Keratinocyte (primary cell): Measurements from ENCODE around the gene HBD. TPM values are rescaled to one million over a fixed set of nuclear protein-coding genes. Genes with fewer than 3 reads are reported as not detected.
"Not testable (repeated sequence)": the region's sequence is repeated elsewhere in the genome, so short reads cannot be mapped to it uniquely, and the experiment has no call there.

Source experiments
- DNase-seq: peaks from one replicate; pipeline ENCODE4 v3.0.0-alpha.2; 2011; ENCODE audit warnings: low read depth, missing footprints, low spot score
- FAIRE-seq: peaks from 2 replicates; lab custom pipeline; 2011; peaks lifted over from hg19 to GRCh38; lab: Jason Lieb, UNC
- H2AFZ ChIP-seq: 2 replicates; pipeline ENCODE4 v1.6.0; 2012; ENCODE audit warnings: low read length, control low read depth, inconsistent platforms; ENCODE audit not compliant: control insufficient read depth
- H3K27ac ChIP-seq: 2 replicates; pipeline ENCODE4 v1.5.1; 2011; ENCODE audit warnings: low read length; ENCODE audit not compliant: control insufficient read depth, insufficient read depth
- H3K27me3 ChIP-seq: 3 replicates; pipeline ENCODE4 v1.6.0; 2011; ENCODE audit warnings: low read length; ENCODE audit not compliant: control insufficient read depth, insufficient read depth; ENCODE audit errors: extremely low read depth
- H3K36me3 ChIP-seq, 2 experiments: 2 replicates in 1 of 2; 3 replicates in 1 of 2; pipeline ENCODE4 v1.5.1; 2011; ENCODE audit warnings: low read length in 2 of 2, mild to moderate bottlenecking in 1 of 2; ENCODE audit not compliant: control insufficient read depth in 2 of 2, insufficient read depth in 2 of 2; ENCODE audit errors: extremely low read depth in 1 of 2
- H3K4me1 ChIP-seq: 3 replicates; pipeline ENCODE4 v1.5.1; 2011; ENCODE audit warnings: low read length; ENCODE audit not compliant: control insufficient read depth, insufficient read depth; ENCODE audit errors: extremely low read depth
- H3K4me2 ChIP-seq: 3 replicates; pipeline ENCODE4 v1.6.0; 2011; ENCODE audit warnings: low read depth, low read length; ENCODE audit not compliant: control insufficient read depth, insufficient read depth; ENCODE audit errors: extremely low read depth
- H3K4me3 ChIP-seq, 3 experiments: fragments of 200-600 bp in 1 of 3; sonication (generic) in 1 of 3; 2 replicates in 2 of 3; 3 replicates in 1 of 3; pipeline ENCODE4 v1.5.1; 2011 to 2016; ENCODE audit warnings: low read length in 3 of 3, mild to moderate bottlenecking in 3 of 3, control low read depth in 2 of 3, inconsistent platforms in 1 of 3, low read depth in 1 of 3, mixed read lengths in 1 of 3, mixed run types in 1 of 3, moderate library complexity in 1 of 3; ENCODE audit not compliant: control insufficient read depth in 2 of 3, insufficient read depth in 2 of 3; ENCODE audit errors: extremely low read depth in 1 of 3
- H3K79me2 ChIP-seq: 2 replicates; pipeline ENCODE4 v1.6.0; 2012; ENCODE audit warnings: low read length; ENCODE audit not compliant: control insufficient read depth, insufficient read depth
- H3K9ac ChIP-seq: 3 replicates; pipeline ENCODE4 v1.6.0; 2011; ENCODE audit warnings: low read length; ENCODE audit not compliant: control insufficient read depth, insufficient read depth; ENCODE audit errors: extremely low read depth
- H3K9me1 ChIP-seq: 3 replicates; pipeline ENCODE4 v1.6.0; 2011; ENCODE audit warnings: low read length; ENCODE audit not compliant: control insufficient read depth, insufficient read depth; ENCODE audit errors: extremely low read depth
- H3K9me3 ChIP-seq: 2 replicates; pipeline ENCODE4 v1.5.1; 2012; ENCODE audit warnings: low read depth, low read length; ENCODE audit not compliant: control insufficient read depth
- H4K20me1 ChIP-seq: 3 replicates; pipeline ENCODE4 v1.6.0; 2011; ENCODE audit warnings: low read length; ENCODE audit not compliant: control insufficient read depth, insufficient read depth; ENCODE audit errors: extremely low read depth
- CTCF ChIP-seq, 3 experiments: IDR thresholded peaks in 1 of 3; conservative IDR thresholded peaks in 1 of 3; optimal IDR thresholded peaks in 1 of 3; 2 replicates in 2 of 3; 3 replicates in 1 of 3; pipeline versions ENCODE3 to v1.5.1; 2011; ENCODE audit warnings: low read length in 3 of 3, mild to moderate bottlenecking in 3 of 3, moderate library complexity in 2 of 3, control low read depth in 1 of 3, inconsistent platforms in 1 of 3; ENCODE audit not compliant: insufficient read depth in 2 of 3; ENCODE audit errors: extremely low read depth in 1 of 3
- EZH2 ChIP-seq: IDR thresholded peaks from one replicate; pipeline ENCODE4 v1.6.1; 2012; ENCODE audit warnings: inconsistent platforms, mild to moderate bottlenecking, low read length, moderate library complexity
- dilution Hi-C: fragments of 300-500 bp; cut with MboI; formaldehyde crosslinking; loops from one replicate; pipeline ENCODE4 v1.7.0; 2020; ENCODE audit warnings: low sequenced_read_pairs; ENCODE audit not compliant: extremely low pct_ligation_motif_present
- polyA plus RNA-seq, 5 experiments: library from polyadenylated mRNA; depleted of rRNA in 3 of 5; stranded (reverse) in 3 of 5; stranded (forward) in 1 of 5; unstranded in 1 of 5; fragments of >200 nt; gene quantifications; 1 replicate in 1 of 5; 2 replicates in 3 of 5; 3 replicates in 1 of 5; pipeline versions ENCODE4 v1.2.1 to v1.2.3, GENCODE V29; 2011 to 2012; ENCODE audit warnings: missing spikeins in 2 of 5, low read depth in 1 of 5, low replicate concordance in 1 of 5

The HBD gene
- polyA plus RNA-seq, 1 donor (not counting 4 experiments of a cell fraction or from before 2014, with no cell fraction given), result not detected

DNA sequence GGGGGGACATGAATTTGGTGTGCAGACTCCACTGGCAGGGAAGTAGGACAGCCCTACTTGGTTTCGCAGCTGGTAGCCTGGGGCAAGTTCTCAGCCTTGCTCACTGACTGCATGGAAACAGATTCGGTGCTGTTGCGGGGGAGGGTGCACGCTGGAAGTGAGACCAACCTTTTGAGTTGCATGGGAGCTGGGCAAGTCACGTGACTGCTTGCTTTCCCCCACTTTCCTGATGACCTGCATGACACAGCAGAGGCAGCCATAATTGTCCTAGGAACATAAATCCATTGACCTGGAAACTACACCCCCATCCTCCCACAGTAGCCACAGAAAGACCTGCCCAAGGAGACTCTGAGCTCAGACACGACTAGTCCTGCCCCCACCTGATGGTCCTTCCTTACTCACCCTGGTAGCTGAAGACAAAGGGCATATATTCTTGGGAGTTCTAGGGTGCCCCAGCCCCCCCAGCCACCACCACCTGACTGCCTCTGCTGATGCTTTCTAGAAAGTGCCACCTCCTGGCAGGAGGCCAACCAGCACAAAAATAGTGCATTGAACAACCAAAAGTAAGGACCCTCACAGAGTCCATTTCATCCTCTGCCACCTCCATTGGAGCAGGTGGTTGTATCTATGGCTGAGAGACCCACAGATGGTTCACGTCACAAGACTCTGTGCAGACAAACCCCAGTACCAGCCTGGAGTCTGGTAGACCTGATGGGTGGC, 24.4 kb upstream of the HBD start:
- dilution Hi-C loops, result no loop called here
- no peaks in the 10 kb centered on the region for H3K36me3 ChIP-seq
- H3K9ac ChIP-seq, result no peak overlapping the region
- no peaks in the 10 kb centered on the region for H3K4me1 ChIP-seq
- DNase-seq, result no peak
- H3K4me3 ChIP-seq, result no peak overlapping the region
- no peaks in the 10 kb centered on the region for H4K20me1 ChIP-seq
- no peak overlapping the region for H2AFZ ChIP-seq
- TF ChIP-seq CTCF (optimal IDR thresholded peaks at IDR 0.05 in 1 of 3, IDR thresholded peaks at IDR 0.05 in 1 of 3, conservative IDR thresholded peaks at IDR 0.05 in 1 of 3; ENCODE audit: extremely low read depth in 1 of 3, insufficient read depth in 2 of 3, low read length in 3 of 3) (no peak), EZH2 (no peak)
- H3K27ac ChIP-seq, result no peak overlapping the region
- H3K79me2 ChIP-seq, result no peaks in the 10 kb centered on the region
- no peaks in the 10 kb centered on the region for H3K9me3 ChIP-seq
- H3K4me2 ChIP-seq, result no peak overlapping the region
- FAIRE-seq, result no peak
- H3K27me3 ChIP-seq, result no peaks in the 10 kb centered on the region
- no peaks in the 10 kb centered on the region for H3K9me1 ChIP-seq

DNA sequence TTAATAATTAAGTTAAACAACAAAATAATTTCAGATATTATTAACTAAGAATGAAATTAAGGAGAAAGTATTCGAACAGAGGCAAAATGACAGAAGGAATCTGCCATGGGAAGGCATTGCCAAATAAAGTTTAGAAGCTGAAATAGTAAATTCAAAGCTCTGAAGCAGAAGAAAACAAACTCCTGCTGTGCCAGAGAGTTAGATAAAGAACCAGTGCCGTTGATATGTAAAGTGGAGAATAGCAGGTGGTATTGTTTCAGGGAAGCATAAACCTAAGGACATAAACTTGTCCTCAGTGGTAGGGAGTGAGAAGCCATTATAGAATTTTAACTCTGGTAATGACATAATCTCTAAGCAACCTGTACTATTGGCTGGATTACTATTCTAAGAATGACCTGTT, 23.0 kb upstream of the HBD start:
- Histone ChIP-seq H3K4me3 (no peak overlapping the region), H3K4me1 (no peaks in the 10 kb centered on the region), H3K36me3 (no peaks in the 10 kb centered on the region), H3K79me2 (no peaks in the 10 kb centered on the region), H3K27ac (no peak overlapping the region), H3K9ac (no peak overlapping the region), H3K4me2 (no peak overlapping the region), H3K9me3 (no peaks in the 10 kb centered on the region), H4K20me1 (no peaks in the 10 kb centered on the region), H3K9me1 (no peaks in the 10 kb centered on the region), H2AFZ (no peak overlapping the region), H3K27me3 (no peaks in the 10 kb centered on the region)
- FAIRE-seq (no peak), DNase-seq (no peak)
- dilution Hi-C loops, result no loop called here
- TF ChIP-seq CTCF (optimal IDR thresholded peaks at IDR 0.05 in 1 of 3, IDR thresholded peaks at IDR 0.05 in 1 of 3, conservative IDR thresholded peaks at IDR 0.05 in 1 of 3; ENCODE audit: extremely low read depth in 1 of 3, insufficient read depth in 2 of 3, low read length in 3 of 3) (no peak), EZH2 (no peak)

DNA sequence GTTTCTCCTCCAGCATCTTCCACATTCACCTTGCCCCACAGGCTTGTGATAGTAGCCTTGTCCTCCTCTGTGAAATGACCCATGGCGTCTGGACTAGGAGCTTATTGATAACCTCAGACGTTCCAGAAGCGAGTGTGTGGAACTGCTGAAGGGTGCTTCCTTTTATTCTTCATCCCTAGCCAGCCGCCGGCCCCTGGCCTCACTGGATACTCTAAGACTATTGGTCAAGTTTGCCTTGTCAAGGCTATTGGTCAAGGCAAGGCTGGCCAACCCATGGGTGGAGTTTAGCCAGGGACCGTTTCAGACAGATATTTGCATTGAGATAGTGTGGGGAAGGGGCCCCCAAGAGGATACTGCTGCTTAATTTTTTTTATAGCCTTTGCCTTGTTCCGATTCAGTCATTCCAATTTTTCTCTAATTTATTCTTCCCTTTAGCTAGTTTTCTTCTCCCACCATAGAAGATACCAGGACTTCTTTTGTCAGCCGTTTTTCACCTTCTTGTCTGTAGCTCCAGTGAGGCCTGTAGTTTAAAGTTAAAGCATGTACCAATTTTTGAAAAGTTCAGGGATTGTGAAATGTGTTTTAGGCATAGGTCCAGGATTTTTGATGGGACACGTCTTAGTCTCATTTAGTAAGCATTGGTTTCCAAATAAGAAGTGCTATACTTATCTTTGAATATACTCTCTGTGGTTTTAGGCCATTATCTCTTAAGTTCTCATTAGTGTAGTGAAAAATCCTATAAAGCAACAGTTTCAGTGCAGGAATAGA, 20.5 kb upstream of the HBD start, which contains the start of gene HBG2:
HBG2 (minus strand) TSS at position 136 of the 768 bp plus-strand sequence; CDS start at position 83, 53 bp downstream.
- H3K9me3 ChIP-seq, H3K27ac ChIP-seq, H3K27me3 ChIP-seq, H4K20me1 ChIP-seq, H2AFZ ChIP-seq, dilution Hi-C loops, H3K9me1 ChIP-seq, H3K4me2 ChIP-seq, H3K4me1 ChIP-seq, H3K79me2 ChIP-seq, FAIRE-seq, H3K4me3 ChIP-seq, H3K9ac ChIP-seq, H3K36me3 ChIP-seq, DNase-seq: not testable (repeated sequence)
